Measurements from ENCODE around the gene RXRA. TPM values are rescaled to one million over a fixed set of nuclear protein-coding genes. Genes with fewer than 3 reads are reported as not detected.
A peak's percentile ranks its signal among the peaks of the same experiment; 100 is the strongest.

The RXRA gene
- polyA plus RNA-seq, 1 experiment = 5.3 TPM

DNA sequence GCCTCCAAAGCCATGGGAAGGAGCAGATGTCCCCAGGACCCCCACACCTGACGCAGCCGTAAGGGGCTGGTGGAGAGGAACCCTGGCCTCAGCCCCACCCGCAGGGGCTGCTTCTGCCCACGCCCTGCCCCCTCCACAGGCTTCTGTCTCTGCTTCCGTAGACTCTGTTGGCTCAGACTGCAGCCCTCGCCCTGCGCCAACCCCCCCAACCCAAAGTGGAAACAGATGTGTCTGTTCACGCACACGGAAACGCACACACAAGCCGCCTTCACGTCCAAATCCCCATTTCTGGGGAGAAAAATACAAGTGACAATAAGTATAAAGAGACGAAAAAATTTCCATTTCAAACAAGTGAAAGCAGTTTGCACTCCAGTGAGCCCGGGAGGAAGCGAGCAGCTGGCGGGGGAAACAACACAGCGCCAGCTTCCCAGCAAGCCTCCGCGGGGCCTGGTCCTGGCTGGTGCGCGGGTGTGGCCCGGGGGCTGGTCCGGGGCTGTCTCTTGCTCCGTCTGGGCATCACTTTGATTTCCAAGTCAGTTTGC is 32.6 kb upstream of the RXRA start:
- Histone ChIP-seq H3K4me3 (ENCODE audit: low read depth, low read length) (peak overlapping the region; percentile 7; the same call in 1 of the 2 replicates), H3K27me3 (ENCODE audit: control insufficient read depth, insufficient read depth, low read length) (peaks cover 37% of the 10 kb centered on the region), H3K27ac (ENCODE audit: low read depth, low read length) (no peak overlapping the region), H3K9me3 (ENCODE audit: control insufficient read depth, insufficient read depth, low read length) (no peaks in the 10 kb centered on the region; the same call in 1 of the 2 replicates)
- TF ChIP-seq, protein P1, sequence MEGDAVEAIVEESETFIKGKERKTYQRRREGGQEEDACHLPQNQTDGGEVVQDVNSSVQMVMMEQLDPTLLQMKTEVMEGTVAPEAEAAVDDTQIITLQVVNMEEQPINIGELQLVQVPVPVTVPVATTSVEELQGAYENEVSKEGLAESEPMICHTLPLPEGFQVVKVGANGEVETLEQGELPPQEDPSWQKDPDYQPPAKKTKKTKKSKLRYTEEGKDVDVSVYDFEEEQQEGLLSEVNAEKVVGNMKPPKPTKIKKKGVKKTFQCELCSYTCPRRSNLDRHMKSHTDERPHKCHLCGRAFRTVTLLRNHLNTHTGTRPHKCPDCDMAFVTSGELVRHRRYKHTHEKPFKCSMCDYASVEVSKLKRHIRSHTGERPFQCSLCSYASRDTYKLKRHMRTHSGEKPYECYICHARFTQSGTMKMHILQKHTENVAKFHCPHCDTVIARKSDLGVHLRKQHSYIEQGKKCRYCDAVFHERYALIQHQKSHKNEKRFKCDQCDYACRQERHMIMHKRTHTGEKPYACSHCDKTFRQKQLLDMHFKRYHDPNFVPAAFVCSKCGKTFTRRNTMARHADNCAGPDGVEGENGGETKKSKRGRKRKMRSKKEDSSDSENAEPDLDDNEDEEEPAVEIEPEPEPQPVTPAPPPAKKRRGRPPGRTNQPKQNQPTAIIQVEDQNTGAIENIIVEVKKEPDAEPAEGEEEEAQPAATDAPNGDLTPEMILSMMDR (IDR thresholded peaks at IDR 0.05; ENCODE audit: low read depth, low read length) = no peak
- DNase-seq (ENCODE audit: low read depth, low spot score) = no peak
- POLR2A ChIA-PET = interaction anchor here (1.1 kb wide), 1 partner anchor 117 kb away, joined by 3 read pairs; no protein-coding TSS in a partner anchor
- CTCF ChIA-PET = no interaction called here

DNA sequence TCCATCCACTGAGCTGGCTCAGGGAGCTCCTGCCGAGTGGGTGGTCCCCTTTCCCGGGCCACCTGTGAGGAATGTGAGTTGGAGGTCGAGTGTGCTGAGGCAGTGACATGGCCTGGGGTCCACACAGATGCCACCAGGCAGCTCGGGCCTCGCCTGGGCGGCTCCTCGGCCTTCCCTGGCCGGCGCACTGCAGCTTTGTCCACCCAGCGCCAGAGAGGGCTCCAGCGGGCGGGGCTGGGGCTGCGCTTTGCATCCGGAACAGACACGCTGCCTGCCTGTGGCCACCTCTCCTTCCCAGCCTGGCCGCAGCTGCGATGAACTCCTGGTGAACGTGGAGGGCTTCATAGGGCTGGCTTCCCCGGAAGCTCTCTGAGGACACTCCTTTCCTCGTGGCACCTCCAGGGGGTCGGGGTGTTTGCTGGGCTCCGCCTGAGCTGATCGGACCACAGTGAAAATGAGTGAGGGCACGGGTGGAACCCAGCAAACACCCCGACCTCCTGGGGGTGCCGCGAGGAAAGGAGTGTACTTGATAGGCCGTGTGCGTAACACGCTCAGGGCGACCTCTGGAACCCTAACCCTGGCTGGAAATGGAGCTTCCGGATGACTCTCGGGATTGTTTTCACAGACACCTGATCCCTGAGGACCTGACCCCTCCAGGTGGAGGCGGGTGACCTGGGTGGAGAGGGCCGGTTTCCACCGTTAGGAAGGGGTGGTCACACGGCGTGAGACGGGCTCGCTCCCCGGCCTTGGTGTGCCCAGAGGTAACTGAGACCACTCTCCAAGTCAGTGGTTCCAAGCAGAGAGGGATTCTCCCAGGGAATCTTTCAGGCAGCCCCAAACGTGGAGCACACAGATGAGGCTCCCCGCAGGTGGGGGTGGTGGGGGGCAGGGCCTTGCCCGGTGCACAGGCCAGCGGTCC is 31.8 kb upstream of the RXRA start:
- peaks cover 37% of the 10 kb centered on the region for H3K27me3 ChIP-seq (ENCODE audit: control insufficient read depth, insufficient read depth, low read length)

DNA sequence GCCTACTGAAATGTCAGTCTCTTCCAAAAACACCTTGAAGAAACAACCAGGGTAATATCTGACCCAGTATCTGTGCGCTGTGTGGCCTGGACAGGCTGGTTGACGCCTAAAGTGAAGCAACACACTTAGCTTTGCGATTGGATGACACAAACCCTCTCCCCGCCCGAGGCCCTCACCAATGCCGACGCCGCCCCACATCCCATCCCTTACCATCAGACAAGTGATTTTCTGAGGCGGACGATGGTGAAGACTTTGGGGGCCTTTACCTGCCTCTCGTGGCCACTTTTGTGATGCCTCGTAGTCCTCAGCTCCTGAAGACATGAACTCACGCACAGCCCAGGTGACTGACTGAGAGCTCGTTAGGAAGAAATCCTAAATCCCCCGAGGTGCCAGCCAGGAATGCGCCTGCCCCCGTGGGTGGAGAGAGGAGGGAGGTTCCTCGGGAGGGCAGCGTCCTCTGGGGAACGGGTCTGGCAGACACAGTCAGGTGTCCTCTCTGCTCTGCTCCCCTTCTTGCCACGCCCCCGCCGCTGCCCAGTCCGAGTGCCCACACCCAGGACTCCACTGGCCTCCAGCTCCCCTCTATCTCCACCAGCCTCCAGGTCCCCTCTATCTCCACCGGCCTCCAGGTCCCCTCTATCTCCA is 31.0 kb upstream of the RXRA start:
- H3K4me3 ChIP-seq (ENCODE audit: low read depth, low read length) = no peak overlapping the region

More for the DNA sequence above, 31.8 kb upstream of the RXRA start:
- Histone ChIP-seq H3K27ac (ENCODE audit: low read depth, low read length) (no peak overlapping the region), H3K4me3 (ENCODE audit: low read depth, low read length) (no peak overlapping the region), H3K9me3 (ENCODE audit: control insufficient read depth, insufficient read depth, low read length) (no peaks in the 10 kb centered on the region; the same call in 1 of the 2 replicates)
- ChIA-PET POLR2A (interaction anchor here (1.1 kb wide), 1 partner anchor 118 kb away, joined by 3 read pairs; no protein-coding TSS in a partner anchor), CTCF (interaction anchor here (0.6 to 1.0 kb wide), 2 partner anchors 34 to 123 kb away, joined by 3 read pairs; no protein-coding TSS in a partner anchor)
- TF ChIP-seq, protein P1 (IDR thresholded peaks at IDR 0.05; ENCODE audit: low read depth, low read length) = no peak
- no peak for DNase-seq (ENCODE audit: low read depth, low spot score)

DNA sequence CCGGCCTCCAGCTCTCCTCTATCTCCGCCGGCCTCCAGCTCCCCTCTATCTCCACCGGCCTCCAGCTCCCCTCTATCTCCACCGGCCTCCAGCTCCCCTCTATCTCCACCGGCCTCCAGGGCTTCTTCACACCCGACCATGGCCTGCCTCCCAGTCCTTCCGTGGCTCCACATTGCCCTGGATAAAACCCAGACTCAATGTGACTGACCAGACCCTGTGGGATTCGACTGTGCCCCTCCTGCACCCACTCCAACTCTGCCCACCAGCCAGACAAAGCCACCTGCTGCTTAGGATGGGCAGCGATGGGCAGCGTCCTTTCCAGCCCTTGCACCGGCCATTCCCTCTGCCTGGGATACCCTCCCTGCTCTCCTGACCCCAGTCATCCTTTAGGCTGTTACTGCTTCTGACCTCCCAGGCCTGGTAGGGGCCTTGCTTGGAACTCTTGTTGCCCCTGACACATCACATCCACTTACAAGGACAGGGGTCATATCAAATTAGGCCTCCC is 30.5 kb upstream of the RXRA start:
- ChIA-PET POLR2A (no interaction called here), CTCF (no interaction called here)
- TF ChIP-seq, protein P1 (IDR thresholded peaks at IDR 0.05; ENCODE audit: low read depth, low read length) = no peak
- H3K27me3 ChIP-seq (ENCODE audit: control insufficient read depth, insufficient read depth, low read length) = peaks cover 38% of the 10 kb centered on the region
- H3K9me3 ChIP-seq (ENCODE audit: control insufficient read depth, insufficient read depth, low read length) = no peaks in the 10 kb centered on the region; the same call in 1 of the 2 replicates
- H3K27ac ChIP-seq (ENCODE audit: low read depth, low read length) = no peak overlapping the region
- H3K4me3 ChIP-seq (ENCODE audit: low read depth, low read length) = no peak overlapping the region
- DNase-seq (ENCODE audit: low read depth, low spot score) = no peak

More for the DNA sequence above, 31.0 kb upstream of the RXRA start:
- H3K27me3 ChIP-seq (ENCODE audit: control insufficient read depth, insufficient read depth, low read length) = peaks cover 37% of the 10 kb centered on the region
- no peak overlapping the region for H3K27ac ChIP-seq (ENCODE audit: low read depth, low read length)
- POLR2A ChIA-PET = no interaction called here
- no peak for DNase-seq (ENCODE audit: low read depth, low spot score)
- H3K9me3 ChIP-seq (ENCODE audit: control insufficient read depth, insufficient read depth, low read length) = no peaks in the 10 kb centered on the region; the same call in 1 of the 2 replicates
- CTCF ChIA-PET = interaction anchor here (1.0 kb wide), 1 partner anchor 124 kb away, joined by 3 read pairs; no protein-coding TSS in a partner anchor
- TF ChIP-seq, protein P1 (IDR thresholded peaks at IDR 0.05; ENCODE audit: low read depth, low read length) = no peak
